GM21381 (cell line): Measurements from ENCODE around the gene TADA2B.

ENCODE experiments used
- ATAC-seq: cut with Tn5 transposase; IDR thresholded peaks from one replicate; pipeline ENCODE4 v1.9.1; 2021; ENCODE audit warnings: mild to moderate bottlenecking, moderate library complexity; ENCODE audit not compliant: unreplicated experiment

TADA2B gene

GRCh38 chr4:7055111-7055989 lies 12.2 kb downstream of the TADA2B start:
- ATAC-seq: no peak

GRCh38 chr4:7055990-7056325 lies 12.8 kb downstream of the TADA2B start:
- no peak for ATAC-seq

DNA sequence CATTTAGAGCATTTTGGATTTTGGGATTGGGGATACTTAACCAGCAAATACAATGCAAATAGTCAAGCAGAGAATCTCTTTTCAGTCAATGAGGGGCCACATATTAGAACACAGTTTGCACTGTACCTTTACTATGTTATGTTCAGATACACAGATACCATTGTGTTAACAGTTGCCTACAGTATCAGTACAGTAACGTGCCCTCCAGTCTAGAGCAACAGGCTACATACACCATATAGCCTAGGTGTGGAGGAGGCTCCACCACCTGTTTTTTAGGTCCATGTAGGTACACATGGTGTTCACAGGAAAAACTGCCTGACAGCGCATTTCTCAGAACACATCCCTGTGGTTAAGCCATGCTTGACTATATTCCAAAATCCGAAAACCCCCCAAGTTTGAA lies 15.6 kb downstream of the TADA2B start:
- ATAC-seq: no peak

DNA sequence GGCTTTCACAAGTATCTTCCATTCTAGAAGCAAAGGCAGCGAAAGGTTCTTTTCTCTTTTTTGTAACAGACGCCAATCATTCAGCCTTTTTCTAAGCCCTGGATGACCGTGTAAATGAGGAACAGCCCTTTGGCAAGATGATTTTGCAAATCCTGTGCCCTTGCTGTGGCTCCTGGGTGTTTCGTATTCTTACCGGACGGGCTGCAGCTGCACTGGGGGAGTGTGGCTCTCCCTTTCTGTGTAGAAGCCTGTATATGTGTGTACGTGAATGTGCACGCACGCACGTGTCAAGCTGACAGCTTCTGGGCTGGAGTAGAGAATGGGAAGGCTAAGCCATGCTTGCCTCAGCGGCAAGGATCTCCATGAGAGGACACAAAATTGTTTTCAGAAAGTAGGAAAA lies 16.5 kb downstream of the TADA2B start:
- ATAC-seq: no peak

GRCh38 chr4:7060346-7061150 lies 17.4 kb downstream of the TADA2B start:
- no peak for ATAC-seq

DNA sequence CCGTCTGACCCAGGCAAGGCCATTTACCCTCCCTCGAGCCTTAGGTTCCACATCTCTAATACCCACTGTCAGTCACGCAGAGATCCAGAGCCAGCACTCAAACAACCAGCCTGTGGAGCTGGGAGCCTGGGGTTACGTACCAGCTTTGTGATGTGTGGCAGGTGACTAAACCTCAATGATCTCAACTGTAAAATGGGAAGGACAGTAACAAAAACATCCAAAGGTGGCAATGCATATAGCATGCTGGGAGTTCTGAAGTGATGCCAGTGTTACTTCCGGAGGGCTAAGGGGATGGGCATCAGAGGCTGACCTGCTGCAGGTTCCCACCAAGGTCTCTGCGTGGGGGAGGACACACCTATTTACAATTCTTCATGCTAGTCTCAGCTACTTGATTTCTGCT lies 18.6 kb downstream of the TADA2B start:
- no peak for ATAC-seq

- ATAC-seq: no peak
Observed at GRCh38 chr4:7062816-7063215, 19.6 kb downstream of the TADA2B start.

- no peak for ATAC-seq
Observed at GRCh38 chr4:7063362-7063761, 20.2 kb downstream of the TADA2B start.

- ATAC-seq: no peak
Observed at GRCh38 chr4:7066006-7066405, 22.8 kb downstream of the TADA2B start.

GRCh38 chr4:7066493-7066892 lies 23.3 kb downstream of the TADA2B start:
- no peak for ATAC-seq

- ATAC-seq: no peak
Observed at GRCh38 chr4:7067126-7067451, 23.9 kb downstream of the TADA2B start.

DNA sequence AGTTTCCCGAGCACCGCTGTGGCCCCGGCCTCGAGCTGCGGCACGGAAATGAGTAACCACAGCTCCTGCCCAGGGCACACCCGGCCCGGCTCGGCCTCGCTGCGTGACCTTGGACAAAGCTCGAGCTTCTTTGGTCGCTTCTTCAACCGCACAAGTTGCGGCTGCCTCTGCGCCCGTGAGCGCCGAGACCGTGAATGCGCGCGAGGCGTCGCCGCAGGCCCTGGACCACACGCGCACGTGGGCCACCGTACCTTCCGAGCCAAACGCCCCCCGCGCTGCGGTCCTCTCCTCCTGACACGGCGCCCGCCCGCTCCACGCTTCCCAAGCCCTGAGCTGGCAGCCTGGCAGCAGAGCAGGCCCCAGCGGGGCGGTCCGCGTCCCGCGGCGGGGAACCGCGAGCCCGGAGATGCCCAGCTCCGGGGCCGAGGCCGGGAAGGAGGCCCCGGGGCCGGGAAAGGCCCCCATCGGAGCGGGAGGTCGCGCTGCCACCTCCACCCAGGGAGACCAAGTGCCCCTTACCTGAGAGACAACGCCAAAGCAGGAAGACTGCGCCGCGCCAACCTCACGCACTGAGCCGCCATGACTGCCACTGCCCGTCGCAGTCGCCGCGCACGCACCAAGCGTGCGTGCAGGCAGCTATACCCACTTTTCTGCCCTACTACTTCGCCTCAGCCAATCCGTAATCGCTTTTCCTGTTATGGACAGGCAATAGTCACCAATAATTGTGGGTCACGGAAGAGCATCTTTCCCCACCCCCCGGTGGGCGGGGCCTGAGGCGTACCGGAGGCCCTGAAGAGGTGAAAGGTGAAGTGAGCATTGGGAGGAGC lies 24.5 kb downstream of the TADA2B start, which contains the start of gene GRPEL1:
Gene GRPEL1, minus strand, starts transcription at position 613 of the 827 bp plus-strand sequence. Its CDS starts 32 bp downstream, at position 581.
- peak; percentile 90 for ATAC-seq

GRCh38 chr4:7068279-7068842 lies 25.2 kb downstream of the TADA2B start:
- ATAC-seq: peak; percentile 22

DNA sequence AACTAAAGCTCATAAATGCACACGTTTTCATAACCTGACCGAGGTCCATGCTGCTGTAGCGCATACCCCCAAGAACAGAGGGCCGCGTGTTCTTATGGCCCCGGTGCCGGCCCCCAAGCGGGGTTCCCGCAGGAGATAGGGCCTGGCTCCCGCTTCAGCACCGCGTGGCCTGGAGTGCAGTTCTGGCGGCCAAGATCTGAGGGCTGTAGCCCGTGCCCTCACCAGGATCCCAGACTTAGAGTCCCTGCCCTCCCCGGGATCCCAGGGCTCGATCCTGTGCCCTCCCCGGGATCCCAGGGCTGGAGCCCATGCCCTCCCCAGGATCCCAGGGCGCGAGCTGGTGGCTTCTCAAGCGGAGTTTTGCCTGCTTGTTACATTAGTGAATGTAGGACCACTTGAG lies 25.7 kb downstream of the TADA2B start:
- ATAC-seq: no peak

DNA sequence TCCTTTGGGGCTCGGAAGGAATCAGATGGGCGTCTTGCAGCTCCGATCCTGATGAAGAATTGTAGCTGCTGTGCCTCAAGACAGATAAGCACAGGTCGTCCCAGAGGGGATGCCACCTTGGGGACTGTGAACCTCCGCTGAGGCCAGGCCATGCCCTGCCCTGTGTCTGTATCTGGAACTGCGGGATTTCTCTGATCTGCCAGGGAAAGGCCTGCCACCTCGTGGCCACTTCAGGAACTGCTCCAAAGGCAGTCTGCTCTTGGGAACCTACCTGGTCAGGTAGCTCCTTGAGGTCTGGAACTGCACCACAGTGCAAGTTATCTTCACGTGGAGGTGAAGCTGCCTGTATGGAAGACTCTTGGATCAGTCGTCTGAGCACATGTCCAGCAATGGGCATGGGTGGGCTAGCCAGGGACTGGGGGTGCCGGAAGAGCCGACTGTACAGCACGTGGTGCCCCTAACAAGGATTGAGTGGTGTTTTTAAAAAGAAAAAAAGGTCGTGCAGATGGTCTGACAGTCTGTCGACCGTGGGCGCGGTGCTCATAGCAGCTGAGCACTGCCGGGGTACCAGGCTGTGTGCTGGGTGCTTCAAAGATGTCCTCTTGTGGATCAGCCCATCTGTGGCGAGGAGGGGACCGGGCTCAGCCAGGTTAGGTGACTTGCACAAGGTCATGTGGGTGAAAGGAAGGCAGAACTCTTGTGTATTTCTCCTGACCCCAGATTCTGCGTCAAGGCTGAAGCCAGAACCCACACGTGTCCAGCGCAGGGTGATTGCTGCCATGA lies 27.7 kb downstream of the TADA2B start:
- ATAC-seq: no peak

- no peak for ATAC-seq
Observed at GRCh38 chr4:7073059-7073458, 29.9 kb downstream of the TADA2B start.

- no peak for ATAC-seq
Observed at GRCh38 chr4:7073526-7074390, 30.6 kb downstream of the TADA2B start.

DNA sequence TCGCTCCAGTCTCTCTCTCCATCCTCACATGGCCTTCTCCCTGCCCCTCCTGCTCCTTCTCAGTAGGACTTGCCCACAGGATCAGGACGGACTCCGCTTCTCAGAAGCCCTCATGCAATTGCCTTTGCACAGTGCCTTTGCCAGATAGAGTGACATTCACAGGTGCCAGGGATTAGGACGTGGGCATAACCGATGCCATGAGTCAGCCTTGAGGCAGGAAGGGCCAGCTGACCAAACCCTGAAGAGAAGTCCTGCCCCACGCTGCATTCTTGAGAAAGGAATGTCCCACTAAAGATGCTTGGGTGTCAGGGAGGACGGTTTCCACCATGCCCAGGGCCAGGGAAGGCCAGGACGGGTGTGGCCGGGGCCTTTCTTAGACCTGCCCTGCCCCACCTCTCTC lies 31.3 kb downstream of the TADA2B start:
- no peak for ATAC-seq

- no peak for ATAC-seq
Observed at GRCh38 chr4:7075962-7076695, 33.0 kb downstream of the TADA2B start.
